ENCODE data around the gene EPHB2. TPM values are rescaled to one million over a fixed set of nuclear protein-coding genes. Genes with fewer than 3 reads are reported as not detected.

EPHB2 gene
- total and polyA plus RNA-seq, 2 of the 8 experiments (the other 6 are each of a cell fraction or from before 2014, with no cell fraction given), result 15.8 to 17.2 TPM

DNA sequence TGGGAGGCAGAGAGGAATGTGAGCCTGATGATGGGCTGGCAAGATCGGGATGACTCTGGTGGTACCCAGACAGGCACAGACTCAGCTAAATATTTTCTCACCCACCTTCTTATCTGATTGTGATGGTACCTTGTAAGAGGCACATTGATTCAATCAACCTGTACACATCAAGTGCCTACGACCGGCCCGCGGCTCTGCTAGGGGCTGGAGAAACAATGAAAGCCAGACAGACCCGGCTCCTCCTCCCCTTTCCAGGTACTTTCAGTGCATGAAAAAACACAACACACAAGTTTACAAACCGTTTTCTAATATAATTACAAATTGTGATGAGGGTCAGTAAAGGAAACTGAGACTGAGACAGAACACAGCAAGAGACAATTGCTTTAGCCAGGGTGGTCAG is 147.0 kb downstream of the EPHB2 start (continued):
- TF ChIP-seq ZNF274 (IDR thresholded peaks at IDR 0.05; ENCODE audit: borderline replicate concordance, extremely low read depth, low read length), result no peak
- TF ChIP-seq KDM1A (IDR thresholded peaks at IDR 0.05; ENCODE audit: borderline replicate concordance, low read length), result no peak
